T follicular helper cell (primary cell): Measurements from ENCODE around the gene CENPVL2.
"Not testable (repeated sequence)": the region's sequence is repeated elsewhere in the genome, so short reads cannot be mapped to it uniquely, and the experiment has no call there.

Source experiments
- DNase-seq: peaks from one replicate; pipeline ENCODE4 v3.0.0-alpha.2; 2020; ENCODE audit warnings: low read depth
- total RNA-seq, 2 experiments: gene quantifications; one replicate each; lab custom pipeline; 2026; lab: John Stamatoyannopoulos, UW

The CENPVL2 gene
- total RNA-seq = 0 reads per million in 2 experiments

GRCh38 chrX:51682720-51683062 is at the start of gene CENPVL2:
Gene CENPVL2 (minus strand): TSS chrX:51682831. CDS start chrX:51682831, 0 bp downstream.
- DNase-seq = not testable (repeated sequence)

- DNase-seq = no peak
Observed at GRCh38 chrX:51728202-51728601, 45.6 kb upstream of the CENPVL2 start.

- not testable (repeated sequence) for DNase-seq
Observed at GRCh38 chrX:51712943-51713647, 30.5 kb upstream of the CENPVL2 start.

- DNase-seq = not testable (repeated sequence)
Observed at GRCh38 chrX:51710277-51711164, 27.9 kb upstream of the CENPVL2 start, which contains the start of gene CENPVL1. Gene CENPVL1 (plus strand): TSS chrX:51710512. CDS start chrX:51710512, 0 bp downstream.

GRCh38 chrX:51697397-51697796 is 14.8 kb upstream of the CENPVL2 start:
- DNase-seq = no peak

- no peak for DNase-seq
Observed at GRCh38 chrX:51694254-51694653, 11.6 kb upstream of the CENPVL2 start.

GRCh38 chrX:51681808-51682719 is 567 bp downstream of the CENPVL2 start:
- not testable (repeated sequence) for DNase-seq

GRCh38 chrX:51679689-51680433 is 2.8 kb downstream of the CENPVL2 start:
- DNase-seq = not testable (repeated sequence)

- DNase-seq = no peak
Observed at GRCh38 chrX:51665981-51666380, 16.6 kb downstream of the CENPVL2 start.

- DNase-seq = no peak
Observed at GRCh38 chrX:51643377-51643776, 39.3 kb downstream of the CENPVL2 start.

- no peak for DNase-seq
Observed at GRCh38 chrX:51641421-51642021, 41.1 kb downstream of the CENPVL2 start.

- DNase-seq = not testable (repeated sequence)
Observed at GRCh38 chrX:51636511-51636910, 46.1 kb downstream of the CENPVL2 start.
